Measurements from ENCODE around the gene UBE2H. TPM values are rescaled to one million over a fixed set of nuclear protein-coding genes. Genes with fewer than 3 reads are reported as not detected.

The UBE2H gene
- total and polyA plus RNA-seq, 8 donors, result 58.7 to 121 (median 82.8) TPM

GRCh38 chr7:129958643-129959470 lies 6.1 kb upstream of the UBE2H start:
- Histone ChIP-seq H3K36me3 (no peaks in the 10 kb centered on the region), H3K27me3 (no peaks in the 10 kb centered on the region), H3K4me3 (no peak overlapping the region), H3K9me3 (no peaks in the 10 kb centered on the region), H3K4me1 (peaks cover 5 to 12% of the 10 kb centered on the region in 2 donors), H3K27ac (peak overlapping the region in 1 of 2 donors; percentile 53)
- DNase-seq (peak in 1 of 4 donors; percentile 43), ATAC-seq (peak; percentile 92)
- TF ChIP-seq, protein P1, sequence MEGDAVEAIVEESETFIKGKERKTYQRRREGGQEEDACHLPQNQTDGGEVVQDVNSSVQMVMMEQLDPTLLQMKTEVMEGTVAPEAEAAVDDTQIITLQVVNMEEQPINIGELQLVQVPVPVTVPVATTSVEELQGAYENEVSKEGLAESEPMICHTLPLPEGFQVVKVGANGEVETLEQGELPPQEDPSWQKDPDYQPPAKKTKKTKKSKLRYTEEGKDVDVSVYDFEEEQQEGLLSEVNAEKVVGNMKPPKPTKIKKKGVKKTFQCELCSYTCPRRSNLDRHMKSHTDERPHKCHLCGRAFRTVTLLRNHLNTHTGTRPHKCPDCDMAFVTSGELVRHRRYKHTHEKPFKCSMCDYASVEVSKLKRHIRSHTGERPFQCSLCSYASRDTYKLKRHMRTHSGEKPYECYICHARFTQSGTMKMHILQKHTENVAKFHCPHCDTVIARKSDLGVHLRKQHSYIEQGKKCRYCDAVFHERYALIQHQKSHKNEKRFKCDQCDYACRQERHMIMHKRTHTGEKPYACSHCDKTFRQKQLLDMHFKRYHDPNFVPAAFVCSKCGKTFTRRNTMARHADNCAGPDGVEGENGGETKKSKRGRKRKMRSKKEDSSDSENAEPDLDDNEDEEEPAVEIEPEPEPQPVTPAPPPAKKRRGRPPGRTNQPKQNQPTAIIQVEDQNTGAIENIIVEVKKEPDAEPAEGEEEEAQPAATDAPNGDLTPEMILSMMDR (IDR thresholded peaks at IDR 0.05), result no peak
- intact Hi-C loops (cut with DNase I), result no loop called here

- no peak for ATAC-seq
- intact Hi-C loops (cut with DNase I), result no loop called here
- Histone ChIP-seq H3K4me1 (peaks cover 5 to 18% of the 10 kb centered on the region in 2 donors), H3K9me3 (no peaks in the 10 kb centered on the region), H3K27me3 (no peaks in the 10 kb centered on the region), H3K27ac (no peak overlapping the region), H3K36me3 (no peaks in the 10 kb centered on the region), H3K4me3 (no peak overlapping the region)
- TF ChIP-seq, protein P1 (IDR thresholded peaks at IDR 0.05), result no peak
- DNase-seq, result no peak
These were observed 3.3 kb upstream of the UBE2H start for GRCh38 chr7:129955993-129956543.

DNA sequence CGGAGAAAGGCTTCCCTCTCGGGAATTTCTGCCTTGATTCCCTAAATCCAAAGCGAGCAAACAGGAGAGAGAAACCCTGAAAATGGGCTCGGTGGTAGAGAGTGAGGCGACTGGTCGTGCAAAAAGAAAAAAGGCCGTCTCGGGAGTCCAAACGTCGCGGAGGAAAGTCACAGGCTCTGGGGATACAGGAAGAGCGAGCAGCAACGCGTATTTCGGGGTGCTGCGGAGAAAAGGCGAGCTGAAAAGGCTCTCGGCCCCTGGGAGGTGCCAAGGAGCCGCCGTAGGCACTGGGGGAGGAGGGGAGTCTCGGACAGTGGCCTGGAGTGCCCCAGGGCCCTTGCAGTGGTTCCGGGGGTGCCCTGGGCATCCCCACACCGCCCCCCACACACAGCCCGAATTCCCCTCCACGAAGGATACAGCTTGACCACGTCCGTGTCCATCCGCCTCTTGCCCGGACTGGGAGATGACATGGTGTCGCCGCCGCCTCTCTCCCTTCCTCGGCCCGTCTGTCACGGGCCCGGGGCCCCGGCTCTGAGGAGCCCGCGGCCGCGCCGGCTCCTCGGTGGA lies 591 bp downstream of the UBE2H start:
- no peaks in the 10 kb centered on the region for H3K36me3 ChIP-seq
- TF ChIP-seq, protein P1 (IDR thresholded peaks at IDR 0.05), result no peak
- peaks cover 23 to 45% of the 10 kb centered on the region in 2 donors for H3K4me1 ChIP-seq
- peak overlapping the region; percentile 78 to 92 for H3K4me3 ChIP-seq
- DNase-seq (peak in 3 of 4 donors; percentile 57 to 84 (median 69)), ATAC-seq (peak; percentile 46)
- H3K27ac ChIP-seq, result peak overlapping the region; percentile 96 to 97
- H3K9me3 ChIP-seq, result no peaks in the 10 kb centered on the region
- no peaks in the 10 kb centered on the region for H3K27me3 ChIP-seq
- intact Hi-C loops (cut with DNase I), result no loop called here

GRCh38 chr7:129951226-129952085 lies 1.3 kb downstream of the UBE2H start:
- Histone ChIP-seq H3K27me3 (no peaks in the 10 kb centered on the region), H3K9me3 (no peaks in the 10 kb centered on the region), H3K4me1 (peaks cover 23 to 52% of the 10 kb centered on the region in 2 donors), H3K27ac (peak overlapping the region; percentile 96 to 97), H3K4me3 (peak overlapping the region; percentile 78 to 92), H3K36me3 (no peaks in the 10 kb centered on the region)
- ATAC-seq (peak; percentile 8), DNase-seq (peak in 2 of 4 donors; percentile 48 to 57)
- intact Hi-C loops (cut with DNase I), result no loop called here
- TF ChIP-seq, protein P1 (IDR thresholded peaks at IDR 0.05), result no peak

All from left lung (tissue), 10 donors.